GM19193 (cell line): ENCODE data around the gene CADM4.

ENCODE experiments used
- POLR2A ChIP-seq: IDR thresholded peaks from 4 replicates; pipeline ENCODE4 v1.6.1; 2011; ENCODE audit not compliant: insufficient read depth, insufficient read length; ENCODE audit errors: extremely low read depth

The CADM4 gene

GRCh38 chr19:43643326-43643725 is 3.7 kb upstream of the CADM4 start:
- TF ChIP-seq POLR2A = no peak

- TF ChIP-seq POLR2A = no peak
Measured at GRCh38 chr19:43642531-43642930, 2.9 kb upstream of the CADM4 start.

- TF ChIP-seq POLR2A = no peak
Measured at GRCh38 chr19:43641333-43641732, 1.7 kb upstream of the CADM4 start.

- TF ChIP-seq POLR2A = no peak
Measured at GRCh38 chr19:43640424-43640757, 741 bp upstream of the CADM4 start.

- TF ChIP-seq POLR2A = no peak
Measured at GRCh38 chr19:43638995-43639518, 593 bp downstream of the CADM4 start.

GRCh38 chr19:43638214-43638994 is 1.2 kb downstream of the CADM4 start:
- TF ChIP-seq POLR2A = no peak

- TF ChIP-seq POLR2A = no peak
Measured at GRCh38 chr19:43636121-43636683, 3.4 kb downstream of the CADM4 start.

- TF ChIP-seq POLR2A = no peak
Measured at GRCh38 chr19:43634872-43635560, 4.6 kb downstream of the CADM4 start.

GRCh38 chr19:43634506-43634871 is 5.2 kb downstream of the CADM4 start:
- TF ChIP-seq POLR2A = no peak

GRCh38 chr19:43634068-43634467 is 5.6 kb downstream of the CADM4 start:
- TF ChIP-seq POLR2A = no peak

GRCh38 chr19:43633520-43633919 is 6.1 kb downstream of the CADM4 start:
- TF ChIP-seq POLR2A = no peak

GRCh38 chr19:43631491-43631890 is 8.2 kb downstream of the CADM4 start:
- TF ChIP-seq POLR2A = no peak

- TF ChIP-seq POLR2A = no peak
Measured at GRCh38 chr19:43628646-43629326, 10.9 kb downstream of the CADM4 start.

GRCh38 chr19:43626838-43627237 is 12.8 kb downstream of the CADM4 start:
- TF ChIP-seq POLR2A = no peak

- TF ChIP-seq POLR2A = no peak
Measured at GRCh38 chr19:43625918-43626579, 13.6 kb downstream of the CADM4 start.
